ENCODE results near the gene CAMKK2. TPM values are rescaled to one million over a fixed set of nuclear protein-coding genes. Genes with fewer than 3 reads are reported as not detected.

CAMKK2 gene
- 14.7 and 16.4 TPM in 2 replicates for total RNA-seq

GRCh38 chr12:121296618-121297434 is at the start of gene CAMKK2:
Gene CAMKK2 (minus strand): TSS chr12:121296709. CDS start chr12:121274526, 22,183 bp downstream.
- H3K4me3 ChIP-seq (ENCODE audit: low read depth, low read length): peak within 1 kb of the TSS; percentile 87
- TF ChIP-seq CTCF (IDR thresholded peaks at IDR 0.05; ENCODE audit: insufficient read depth, low read depth, low read length): peak; percentile 13
- DNase-seq (ENCODE audit: low read depth): peak; percentile 77

GRCh38 chr12:121345151-121345815 is 48.8 kb upstream of the CAMKK2 start:
- no peak for TF ChIP-seq CTCF (IDR thresholded peaks at IDR 0.05; ENCODE audit: insufficient read depth, low read depth, low read length)
- no peak overlapping the region for H3K4me3 ChIP-seq (ENCODE audit: low read depth, low read length)
- no peak for DNase-seq (ENCODE audit: low read depth)

- no peak for TF ChIP-seq CTCF (IDR thresholded peaks at IDR 0.05; ENCODE audit: insufficient read depth, low read depth, low read length)
- no peak overlapping the region for H3K4me3 ChIP-seq (ENCODE audit: low read depth, low read length)
- DNase-seq (ENCODE audit: low read depth): no peak
These were observed 48.0 kb upstream of the CAMKK2 start for GRCh38 chr12:121344506-121344905.

GRCh38 chr12:121337416-121337815 is 40.9 kb upstream of the CAMKK2 start:
- no peak overlapping the region for H3K4me3 ChIP-seq (ENCODE audit: low read depth, low read length)
- TF ChIP-seq CTCF (IDR thresholded peaks at IDR 0.05; ENCODE audit: insufficient read depth, low read depth, low read length): no peak
- no peak for DNase-seq (ENCODE audit: low read depth)

GRCh38 chr12:121334513-121335343 is 38.2 kb upstream of the CAMKK2 start:
- peak; percentile 77 for DNase-seq (ENCODE audit: low read depth)
- TF ChIP-seq CTCF (IDR thresholded peaks at IDR 0.05; ENCODE audit: insufficient read depth, low read depth, low read length): peak; percentile 77
- no peak overlapping the region for H3K4me3 ChIP-seq (ENCODE audit: low read depth, low read length)

- no peak for TF ChIP-seq CTCF (IDR thresholded peaks at IDR 0.05; ENCODE audit: insufficient read depth, low read depth, low read length)
- DNase-seq (ENCODE audit: low read depth): no peak
- no peak overlapping the region for H3K4me3 ChIP-seq (ENCODE audit: low read depth, low read length)
These were observed 37.2 kb upstream of the CAMKK2 start for GRCh38 chr12:121333747-121334146.

Data from fibroblast of villous mesenchyme (primary cell).